Natural killer cell (primary cell): ENCODE results near the gene TYROBP. TPM values are rescaled to one million over a fixed set of nuclear protein-coding genes. Genes with fewer than 3 reads are reported as not detected.

ENCODE experiments used
- total RNA-seq, 4 donors: library from RNA; stranded (reverse); fragments of 120-200 nt in 1 of 4; gene quantifications; one replicate each; pipeline versions ENCODE4 v1.2.3 to v1.2.4, GENCODE V29; 2013 to 2022

Gene TYROBP
- total RNA-seq, 3 donors from 2014 or later (not counting 1 experiment from before 2014, with no cell fraction given), result 439 to 494 (median 469) TPM

Other genes with a start within 250 kb of the TYROBP start
- not detected for gene UPK1A, start 241.8 kb downstream of the TYROBP start, total RNA-seq
- gene ZBTB32, start 203.7 kb downstream of the TYROBP start, total RNA-seq, result 1 to 10 TPM in 1 of 3 donors, under 1 TPM in 2; 0.27 to 1.8 (median 0.35) TPM
- 10 to 100 TPM; 60.8 to 70.9 (median 70.7) TPM for gene KMT2B, start 190.3 kb downstream of the TYROBP start, total RNA-seq
- gene IGFLR1, start 165.8 kb downstream of the TYROBP start, total RNA-seq, result 10 to 100 TPM; 57.7 to 75.6 (median 69.6) TPM
- gene U2AF1L4, start 162.9 kb downstream of the TYROBP start, total RNA-seq, result 10 to 100 TPM; 63.7 to 78.2 (median 73.0) TPM
- 10 to 100 TPM; 38.5 to 45.0 (median 41.0) TPM for gene PSENEN, start 162.6 kb downstream of the TYROBP start, total RNA-seq
- gene LIN37, start 159.7 kb downstream of the TYROBP start, total RNA-seq, result 10 to 100 TPM; 16.7 to 22.1 (median 18.2) TPM
- gene HSPB6, start 151.3 kb downstream of the TYROBP start, total RNA-seq, result not detected
- 10 to 100 TPM; 33.1 to 40.2 (median 35.9) TPM for gene PROSER3, start 150.1 kb downstream of the TYROBP start, total RNA-seq
- gene ARHGAP33, start 132.7 kb downstream of the TYROBP start, total RNA-seq, result 10 to 100 TPM; 34.4 to 39.3 (median 37.5) TPM
- gene PRODH2, start 95.5 kb downstream of the TYROBP start, total RNA-seq, result not detected
- gene NPHS1, start 55.8 kb downstream of the TYROBP start, total RNA-seq, result under 1 TPM in 1 of 3 donors, not detected in 2; 0.93 TPM
- gene KIRREL2, start 51.4 kb downstream of the TYROBP start, total RNA-seq, result under 1 TPM in 1 of 3 donors, not detected in 2; 0.27 TPM
- gene APLP1, start 39.7 kb downstream of the TYROBP start, total RNA-seq, result not detected
- 100 to 1,000 TPM in 2 of 3 donors, 10 to 100 TPM in 1; 90.1 to 220 (median 101) TPM for gene NFKBID, start 7.8 kb downstream of the TYROBP start, total RNA-seq
- 100 to 1,000 TPM; 281 to 307 (median 296) TPM for gene HCST, start 5.8 kb downstream of the TYROBP start, total RNA-seq
- 1 to 10 TPM; 2.6 to 9.3 (median 3.2) TPM for gene LRFN3, start 28.1 kb upstream of the TYROBP start, total RNA-seq
- 10 to 100 TPM in 2 of 3 donors, 1 to 10 TPM in 1; 9.2 to 12.1 (median 10.5) TPM for gene SDHAF1, start 86.9 kb upstream of the TYROBP start, total RNA-seq
- gene SYNE4, start 100.5 kb upstream of the TYROBP start, total RNA-seq, result 1 to 10 TPM in 2 of 3 donors, under 1 TPM in 1; 0.41 to 2.6 (median 1.5) TPM
- 10 to 100 TPM; 39.0 to 57.3 (median 48.1) TPM for gene ALKBH6, start 105.9 kb upstream of the TYROBP start, total RNA-seq
- 1 to 10 TPM in 2 of 3 donors, under 1 TPM in 1; 0.33 to 2.1 (median 1.3) TPM for gene CLIP3, start 124.6 kb upstream of the TYROBP start, total RNA-seq
- 1 to 10 TPM; 1.8 to 3.2 (median 2.8) TPM for gene THAP8, start 146.0 kb upstream of the TYROBP start, total RNA-seq
- 1 to 10 TPM; 3.9 to 5.9 (median 4.8) TPM for gene WDR62, start 146.6 kb upstream of the TYROBP start, total RNA-seq
- gene OVOL3, start 202.8 kb upstream of the TYROBP start, total RNA-seq, result not detected
- gene POLR2I, start 206.6 kb upstream of the TYROBP start, total RNA-seq, result 10 to 100 TPM; 26.6 to 33.4 (median 31.8) TPM
- gene TBCB, start 207.2 kb upstream of the TYROBP start, total RNA-seq, result 100 to 1,000 TPM; 153 to 180 (median 175) TPM
- 100 to 1,000 TPM; 569 to 637 (median 578) TPM for gene CAPNS1, start 231.8 kb upstream of the TYROBP start, total RNA-seq
- not detected for gene COX7A1, start 244.2 kb upstream of the TYROBP start, total RNA-seq